ENCODE data around the gene UBAC1.

Gene UBAC1

DNA sequence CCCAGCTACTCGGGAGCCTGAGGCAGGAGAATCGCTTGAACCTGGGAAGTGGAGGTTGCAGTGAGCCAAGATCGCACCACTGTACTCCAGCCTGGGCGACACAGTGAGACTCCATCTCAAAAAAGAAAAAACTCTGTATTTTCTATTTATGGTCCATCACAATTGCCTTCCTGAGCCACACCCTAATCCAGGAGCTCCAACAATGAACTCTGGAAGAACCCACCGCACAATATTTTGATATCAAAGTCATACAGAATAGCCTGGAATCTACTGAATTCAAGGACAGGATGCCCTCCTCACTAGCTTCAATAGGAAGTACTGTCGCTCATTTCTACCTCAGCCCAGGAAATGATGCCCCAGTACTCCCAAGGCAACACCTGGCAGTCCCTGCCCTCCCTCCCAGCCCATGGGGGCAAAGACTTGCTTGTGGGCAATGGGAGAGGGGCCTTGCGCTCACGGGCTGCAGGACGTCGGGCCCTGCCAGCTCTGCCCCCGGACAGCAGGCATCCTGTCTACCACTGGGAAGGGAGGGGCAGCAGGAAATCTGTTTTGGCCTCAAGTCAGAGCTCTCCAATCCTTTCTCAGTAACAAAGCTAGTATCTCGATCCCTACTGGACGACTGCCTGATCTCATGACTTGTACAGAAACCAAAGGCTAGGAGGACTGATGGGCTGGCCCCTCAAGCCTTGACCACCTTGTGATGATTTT lies 19.7 kb downstream of the UBAC1 start:
- no peak for DNase-seq (ENCODE audit: low read depth in 2 of 2)

DNA sequence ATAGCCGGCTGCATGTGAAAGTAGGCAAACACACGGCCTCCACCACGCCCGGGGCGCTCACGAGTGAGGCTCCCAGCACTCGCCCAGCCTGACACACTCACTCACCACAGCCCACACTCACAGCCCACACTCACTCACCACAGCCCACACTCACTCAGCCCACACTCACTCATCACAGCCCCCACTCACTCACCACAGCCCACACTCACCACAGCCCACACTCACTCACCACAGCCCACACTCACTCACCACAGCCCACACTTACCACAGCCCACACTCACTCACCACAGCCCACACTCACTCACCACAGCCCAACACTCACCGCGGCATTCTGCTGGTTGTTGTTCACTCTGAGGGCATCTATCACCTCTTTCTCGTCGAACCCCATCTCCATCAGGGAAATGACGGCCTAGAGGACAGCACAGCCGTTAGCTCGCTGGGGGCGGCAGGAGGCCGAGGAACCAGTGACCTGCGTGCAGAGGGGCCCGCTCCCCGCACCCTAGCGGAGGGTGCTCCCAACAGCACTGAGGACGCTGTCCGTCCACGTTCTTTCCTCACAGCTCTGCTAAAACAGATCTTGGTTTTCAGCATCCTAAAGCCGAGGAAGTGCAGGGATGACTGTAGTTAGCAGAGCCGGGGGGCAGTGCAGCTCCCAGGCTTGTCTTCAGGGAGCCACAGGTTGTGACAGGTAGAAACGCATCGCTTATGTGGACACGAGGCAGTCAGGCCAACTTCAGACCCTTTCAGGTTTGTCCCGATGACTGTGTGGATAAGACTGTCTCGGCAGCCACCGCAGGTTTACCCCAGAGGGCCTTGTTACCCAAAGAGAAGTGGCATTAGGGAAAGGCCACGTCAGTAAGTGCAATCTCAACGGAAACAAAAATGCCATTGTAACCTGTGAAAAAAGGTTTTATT lies 21.6 kb downstream of the UBAC1 start:
- peak; percentile 36 to 44 for DNase-seq (ENCODE audit: low read depth in 2 of 2)

DNA sequence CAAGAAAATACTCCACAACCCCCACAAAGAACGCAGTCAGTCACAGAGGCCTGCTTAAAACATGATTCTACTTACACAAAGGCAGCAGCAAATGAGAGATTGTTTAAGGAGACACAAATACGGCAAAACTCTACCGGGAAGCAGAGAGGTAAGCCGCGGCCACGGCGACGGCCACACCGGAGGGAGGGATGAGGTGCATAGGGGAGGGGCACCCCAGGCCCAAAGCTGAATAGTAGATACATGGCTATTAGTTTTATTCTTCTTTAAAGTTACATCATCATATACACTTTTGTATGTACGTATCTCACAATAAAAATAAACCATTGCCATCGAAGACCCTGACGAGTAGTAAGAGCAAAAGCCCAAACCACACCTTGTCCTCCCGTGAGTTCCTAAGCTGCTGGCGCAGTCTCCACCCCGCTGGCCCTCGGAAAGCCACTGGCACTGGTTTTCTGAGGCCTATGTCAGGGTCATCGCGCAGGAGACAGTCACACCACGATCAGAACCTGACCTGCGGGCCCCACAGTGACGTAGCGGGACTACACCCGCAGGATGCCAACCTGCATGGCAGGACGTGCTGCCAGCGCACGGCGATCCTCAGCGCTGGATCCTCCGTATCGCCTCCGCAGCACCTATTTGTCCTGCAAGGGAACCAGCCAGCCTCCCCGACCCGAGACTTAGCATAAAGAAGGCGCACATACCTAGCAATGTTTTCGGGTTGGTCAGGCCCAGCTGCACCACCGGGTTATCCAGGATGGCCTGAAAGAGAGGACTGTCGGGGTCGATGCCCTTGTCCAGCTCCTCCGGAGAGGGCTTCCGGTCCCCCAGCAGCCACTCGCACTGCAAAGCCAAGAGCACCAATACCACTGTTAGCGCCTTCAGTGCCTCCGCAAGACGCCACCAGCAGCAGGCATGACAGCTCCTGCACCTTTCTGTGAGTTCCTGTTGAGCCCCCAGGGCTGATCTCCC lies 23.4 kb downstream of the UBAC1 start:
- DNase-seq (ENCODE audit: low read depth in 2 of 2) = no peak

DNA sequence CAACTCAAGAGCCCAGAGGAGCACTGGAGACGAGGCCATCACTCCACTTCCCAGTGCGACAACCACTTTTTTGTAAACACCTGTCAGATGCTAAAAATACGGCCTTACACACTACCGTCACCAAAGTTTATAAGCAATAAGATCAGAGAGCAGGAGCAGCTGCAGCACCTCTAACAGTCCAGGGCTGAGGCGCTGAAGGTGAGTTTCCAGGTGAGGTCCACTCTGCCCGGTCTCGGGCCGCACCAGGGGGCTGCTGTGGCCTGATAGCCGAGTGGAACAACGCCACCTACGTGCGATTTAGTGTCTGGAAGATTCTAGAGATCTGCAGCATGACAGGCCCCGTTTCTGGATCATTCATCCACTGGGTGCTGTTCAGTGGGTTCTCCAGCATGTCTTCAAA lies 28.1 kb downstream of the UBAC1 start:
- DNase-seq (ENCODE audit: low read depth in 2 of 2) = no peak

DNA sequence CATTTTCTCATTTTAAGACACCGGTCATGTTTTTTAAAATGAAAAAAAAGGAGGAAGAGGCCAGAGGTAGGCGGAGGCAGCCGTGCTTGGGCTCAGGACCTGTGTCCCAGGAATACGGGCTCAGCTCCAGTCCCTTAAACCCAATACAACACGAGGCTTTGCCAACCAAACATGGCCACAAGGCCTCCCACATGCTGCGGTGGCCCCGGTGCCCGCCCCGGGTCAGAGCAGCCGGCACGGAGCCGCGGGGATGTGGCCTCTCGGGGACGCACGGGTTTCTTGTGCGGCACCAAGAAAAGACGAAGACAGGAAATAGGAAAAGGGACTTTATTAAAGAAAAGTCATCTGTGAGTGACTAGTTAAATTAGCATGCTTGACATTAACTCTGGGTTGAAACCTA lies 28.5 kb downstream of the UBAC1 start:
- no peak for DNase-seq (ENCODE audit: low read depth in 2 of 2)

DNA sequence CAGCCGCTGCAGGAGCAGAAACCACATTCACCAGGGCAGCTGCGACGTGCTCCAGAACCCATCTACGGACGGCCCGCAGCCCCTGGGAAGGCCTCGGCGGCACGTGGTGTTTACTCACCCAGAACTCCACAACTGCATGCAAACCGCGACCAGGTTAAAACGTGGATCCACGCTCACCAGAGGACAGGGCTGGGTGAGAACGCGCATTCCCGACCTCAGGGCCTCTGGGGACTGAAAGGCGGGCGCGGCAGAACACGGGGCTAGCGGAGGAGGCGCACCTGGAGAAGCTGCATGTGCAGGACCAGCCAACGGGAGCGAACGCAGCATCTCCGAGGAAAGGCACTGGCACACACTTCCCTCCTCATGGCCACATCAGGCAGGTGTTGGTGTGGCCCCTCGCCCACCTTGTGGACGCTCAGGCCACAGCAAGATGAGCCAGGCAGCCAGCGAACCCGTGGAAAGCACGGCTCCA lies 29.8 kb downstream of the UBAC1 start:
- no peak for DNase-seq (ENCODE audit: low read depth in 2 of 2)

DNA sequence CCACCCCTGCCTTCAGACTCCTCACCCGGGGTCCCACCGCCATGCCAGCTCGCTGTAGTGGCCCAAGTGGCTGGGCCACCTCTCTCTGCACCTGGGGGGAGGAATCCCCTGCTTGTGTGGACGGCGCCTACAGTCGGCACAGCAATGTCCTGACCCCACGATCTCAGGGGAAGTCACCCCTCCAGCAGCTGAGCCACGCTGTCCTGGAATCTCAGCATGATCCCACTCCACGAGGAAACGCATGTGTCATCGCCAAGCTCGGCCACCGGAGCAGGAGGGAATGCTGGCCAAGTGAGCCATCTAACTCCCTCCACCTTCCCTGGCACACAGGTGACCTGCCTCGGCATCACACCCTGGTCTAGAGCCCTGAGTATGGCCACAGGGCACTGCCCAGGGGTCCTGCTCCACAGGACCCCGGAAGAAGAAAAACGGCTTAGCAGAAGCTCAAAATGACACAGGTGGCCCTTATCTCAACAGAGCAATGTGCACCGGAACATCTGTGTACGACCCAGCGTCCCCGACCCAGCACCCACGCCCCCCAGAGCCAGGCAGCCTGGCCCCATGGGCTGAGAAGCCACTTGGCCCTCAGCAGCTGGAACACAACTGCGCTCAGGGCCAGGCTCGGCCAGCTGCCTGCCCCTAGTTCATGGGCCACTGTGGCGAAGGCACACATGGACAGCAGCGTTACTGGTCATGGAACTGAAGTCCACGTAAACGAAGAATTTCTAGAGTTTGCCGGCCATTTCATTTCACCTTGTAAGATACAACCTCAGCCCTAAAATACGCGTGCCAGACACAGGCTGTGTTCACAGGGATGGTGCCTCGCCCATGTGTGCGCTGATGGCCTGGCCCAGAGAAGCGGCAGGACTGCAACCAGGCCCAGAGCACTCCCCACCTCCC lies 30.5 kb downstream of the UBAC1 start:
- DNase-seq (ENCODE audit: low read depth in 2 of 2) = no peak

DNA sequence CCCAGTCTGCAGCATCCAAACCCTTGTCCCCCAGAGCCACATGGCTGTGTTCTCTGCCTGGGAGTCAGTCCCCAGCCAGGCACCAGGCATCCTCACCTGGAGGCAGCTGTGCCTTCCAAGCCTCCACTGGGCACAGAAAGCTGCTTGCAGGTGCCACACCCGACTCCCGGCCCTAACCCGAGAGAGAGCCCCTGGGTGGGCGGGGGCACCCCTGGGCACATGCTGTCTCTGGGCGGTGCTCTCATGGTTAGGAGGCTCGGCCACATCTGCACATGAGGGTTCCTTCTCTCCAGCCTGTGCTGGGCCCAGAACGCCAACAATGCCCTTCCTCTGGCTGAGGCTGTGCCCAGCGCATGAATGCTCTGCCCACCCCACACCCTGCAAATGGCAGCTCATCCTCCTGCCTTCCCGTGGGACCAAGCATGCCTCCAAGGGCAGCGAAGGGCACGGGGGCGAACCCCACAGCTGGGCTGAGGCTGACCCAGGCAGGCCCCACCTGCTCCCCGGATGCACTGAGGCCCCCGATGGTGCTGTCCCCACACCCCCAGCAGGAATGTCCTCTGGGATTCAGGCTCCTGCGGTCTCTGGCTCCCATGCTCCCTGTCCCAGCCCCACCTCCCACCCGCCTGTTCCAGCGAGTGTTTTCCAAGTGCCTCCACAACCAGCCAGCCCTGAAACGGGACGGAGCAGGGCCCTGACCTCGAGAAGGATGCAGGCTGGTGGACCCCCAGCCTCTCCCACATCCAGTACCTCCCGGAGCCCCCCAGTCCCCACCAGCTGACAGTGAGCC lies 31.3 kb downstream of the UBAC1 start:
- no peak for DNase-seq (ENCODE audit: low read depth in 2 of 2)

DNA sequence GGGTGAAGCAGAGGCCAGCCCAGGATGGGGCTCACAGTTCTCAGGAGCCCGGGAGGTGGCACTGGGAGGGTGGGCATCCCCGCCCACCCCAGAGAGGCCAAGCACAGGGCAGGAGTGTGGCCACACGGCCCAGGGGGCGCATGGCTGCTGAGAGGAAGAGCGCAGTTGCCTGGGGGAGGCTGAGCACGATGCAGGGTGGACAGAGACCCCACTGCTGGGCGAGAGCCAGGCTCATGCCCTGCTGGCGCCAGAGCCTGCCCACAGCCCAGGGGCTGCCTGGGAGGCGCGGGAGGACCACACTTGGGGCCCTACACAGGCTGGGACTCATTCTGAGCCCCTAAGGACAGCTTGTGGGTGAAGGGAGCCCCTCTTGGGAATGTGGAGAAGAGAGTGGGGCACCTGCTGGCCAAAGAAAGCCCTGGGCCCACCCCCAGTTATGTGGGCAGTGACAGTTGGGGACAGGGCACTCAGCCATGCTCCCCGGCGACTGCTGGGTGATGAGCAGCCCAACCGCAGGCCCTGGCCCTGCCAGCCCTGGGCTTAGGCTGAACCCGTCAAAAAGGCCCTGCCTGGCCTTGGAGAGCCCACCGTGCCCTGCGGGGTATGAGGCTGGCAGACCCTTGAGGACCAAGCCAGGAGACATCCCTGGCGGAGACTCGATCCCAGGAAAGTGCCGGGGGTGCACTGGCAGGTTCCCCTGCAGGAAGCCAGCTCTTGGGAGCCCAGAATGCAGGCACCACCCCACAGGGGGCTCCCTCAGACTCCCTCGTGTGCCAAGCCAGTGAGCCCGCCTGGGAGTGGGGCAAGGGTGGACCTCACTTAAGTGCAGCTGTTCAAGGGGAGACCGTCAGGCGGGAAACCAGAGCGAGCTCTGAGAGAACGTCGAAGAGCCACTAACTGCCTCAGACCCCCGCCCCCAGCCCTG lies 32.2 kb downstream of the UBAC1 start:
- DNase-seq (ENCODE audit: low read depth in 2 of 2) = no peak

DNA sequence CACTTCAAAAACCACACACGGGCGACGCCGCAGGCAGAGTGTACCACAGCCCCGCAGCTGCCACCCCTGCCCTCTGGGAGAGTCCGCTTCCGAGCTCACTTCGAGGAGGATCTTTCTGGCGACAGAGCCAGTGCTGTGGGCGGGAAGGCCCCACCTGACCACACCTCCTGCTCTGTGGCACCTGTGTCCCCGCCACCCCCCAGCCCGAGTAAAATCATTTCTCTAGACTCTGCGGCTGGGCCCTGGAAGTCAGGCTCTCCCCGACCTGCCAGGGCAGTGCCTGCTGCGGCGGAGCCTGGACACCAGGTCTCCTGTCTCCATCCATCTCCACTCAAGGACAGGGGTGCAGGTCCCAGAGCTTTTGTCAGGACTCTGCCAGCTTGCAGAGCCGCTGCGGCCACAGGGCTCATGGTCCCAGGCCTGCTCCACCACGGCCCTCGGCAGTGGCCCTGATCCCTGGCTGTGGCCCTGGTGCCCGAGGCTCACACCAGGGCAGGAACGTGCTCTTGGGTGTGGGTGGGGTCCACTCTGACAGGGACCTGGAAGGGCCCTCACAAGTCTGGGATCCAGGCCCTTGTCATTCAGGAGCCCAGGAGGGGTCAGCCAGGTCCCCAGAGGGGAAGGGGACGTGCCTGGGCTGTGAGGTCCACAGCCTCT lies 33.0 kb downstream of the UBAC1 start:
- no peak for DNase-seq (ENCODE audit: low read depth in 2 of 2)

DNA sequence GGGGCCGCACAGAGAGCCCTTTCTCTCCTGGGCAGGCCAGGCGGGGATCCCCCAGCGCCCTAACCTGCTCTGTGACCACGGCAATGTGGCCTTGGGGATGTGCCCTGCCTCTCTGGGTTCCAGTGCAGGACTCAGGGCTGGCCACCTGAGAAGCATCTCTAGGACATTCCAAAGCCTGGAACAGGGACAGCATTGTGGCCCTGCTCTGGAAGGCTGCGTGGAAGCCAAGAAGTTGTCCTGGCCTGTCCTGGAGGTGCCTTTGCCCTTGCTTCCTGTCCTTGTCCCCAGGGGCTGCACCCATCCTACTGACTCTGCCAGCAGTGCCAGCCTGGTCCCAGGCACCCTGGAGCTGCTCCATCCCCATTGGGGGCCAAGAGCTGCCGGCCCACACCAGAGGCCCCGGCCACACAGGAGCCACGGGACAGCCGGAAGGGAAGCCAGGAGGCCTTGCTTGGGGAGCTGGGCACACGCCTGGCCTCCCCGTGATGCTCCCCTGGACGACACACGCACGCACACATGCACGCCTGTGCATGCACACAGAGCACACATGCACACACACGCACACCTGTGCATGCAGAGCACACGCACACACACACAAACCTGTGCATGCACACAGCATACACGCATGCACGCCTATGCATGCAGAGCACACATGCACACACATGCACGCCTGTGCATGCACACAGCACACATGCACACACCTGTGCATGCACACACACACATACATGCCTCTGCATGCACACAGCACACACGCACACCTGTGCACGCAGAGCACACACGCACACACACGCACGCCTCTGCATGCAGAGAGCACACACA lies 33.8 kb downstream of the UBAC1 start:
- no peak for DNase-seq (ENCODE audit: low read depth in 2 of 2)

DNA sequence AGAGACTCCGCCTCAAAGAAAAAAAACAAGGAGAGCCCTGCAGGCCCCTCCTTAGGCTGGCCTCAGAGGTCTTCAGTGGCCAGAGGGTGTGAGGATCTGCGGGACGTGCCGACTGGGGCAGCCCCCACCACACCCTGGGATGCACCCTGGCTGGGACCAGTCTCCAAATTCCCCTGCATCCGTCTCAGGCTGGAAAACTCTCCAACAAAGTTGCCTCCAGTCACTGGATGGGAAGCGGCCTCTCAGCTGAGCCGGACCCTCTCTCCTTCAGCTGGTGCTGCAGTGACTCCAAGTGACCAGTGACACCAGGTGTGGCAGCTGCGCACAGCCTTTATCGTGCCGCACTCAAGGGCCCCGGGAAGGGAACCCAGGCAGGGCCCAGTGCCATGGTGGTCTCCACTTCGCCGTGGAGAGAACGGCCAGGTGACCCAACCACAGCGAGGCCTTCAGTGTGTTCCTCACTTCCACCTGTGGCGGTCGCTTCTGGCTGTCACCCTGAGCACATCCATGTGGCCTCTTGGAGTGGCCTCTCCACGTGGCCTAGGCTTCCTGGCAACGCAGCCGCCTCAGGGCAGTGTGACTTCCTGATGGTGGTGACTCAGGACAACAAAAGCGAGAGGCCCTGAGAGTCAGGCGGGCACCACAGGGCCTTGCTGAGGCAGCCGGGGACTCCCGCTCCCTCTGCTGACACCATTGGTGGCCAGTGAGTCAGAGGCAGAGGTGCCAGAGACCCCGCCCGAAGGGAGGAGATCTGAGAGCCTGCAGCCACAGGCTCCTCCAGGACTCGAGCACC lies 34.6 kb downstream of the UBAC1 start:
- peak; percentile 28 to 29 for DNase-seq (ENCODE audit: low read depth in 2 of 2)

DNA sequence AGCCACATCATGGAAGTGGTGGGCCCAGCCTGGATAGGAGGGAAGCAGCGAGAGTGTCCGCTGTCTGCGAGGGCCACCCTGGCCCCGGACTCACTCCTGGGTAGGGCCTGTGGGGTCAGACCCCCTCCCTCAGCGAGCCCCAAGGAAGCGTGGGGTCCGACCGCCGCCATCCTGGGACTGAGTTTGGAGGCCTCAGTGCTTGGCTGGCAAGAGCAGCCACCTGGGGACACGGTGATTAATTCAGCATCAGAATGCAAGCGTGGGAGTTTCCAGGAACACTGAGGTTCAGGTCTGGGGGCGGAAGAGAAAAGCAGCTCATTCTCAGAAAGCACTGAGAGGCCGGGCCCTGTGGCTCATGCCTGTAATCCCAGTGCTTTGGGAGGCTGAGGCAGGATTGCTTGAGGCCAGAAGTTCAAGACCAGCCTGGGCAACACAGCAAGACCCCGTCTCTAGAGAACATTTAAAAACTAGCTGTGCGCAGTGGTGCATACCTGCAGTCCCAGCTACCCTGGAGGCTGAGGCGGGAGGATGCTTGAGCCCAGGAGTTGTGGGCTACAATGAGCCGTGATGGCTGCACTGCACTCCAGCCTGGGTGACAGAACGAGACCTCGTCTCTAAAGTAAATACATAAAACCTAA lies 35.6 kb downstream of the UBAC1 start:
- peak; percentile 22 to 43 for DNase-seq (ENCODE audit: low read depth in 2 of 2)

DNA sequence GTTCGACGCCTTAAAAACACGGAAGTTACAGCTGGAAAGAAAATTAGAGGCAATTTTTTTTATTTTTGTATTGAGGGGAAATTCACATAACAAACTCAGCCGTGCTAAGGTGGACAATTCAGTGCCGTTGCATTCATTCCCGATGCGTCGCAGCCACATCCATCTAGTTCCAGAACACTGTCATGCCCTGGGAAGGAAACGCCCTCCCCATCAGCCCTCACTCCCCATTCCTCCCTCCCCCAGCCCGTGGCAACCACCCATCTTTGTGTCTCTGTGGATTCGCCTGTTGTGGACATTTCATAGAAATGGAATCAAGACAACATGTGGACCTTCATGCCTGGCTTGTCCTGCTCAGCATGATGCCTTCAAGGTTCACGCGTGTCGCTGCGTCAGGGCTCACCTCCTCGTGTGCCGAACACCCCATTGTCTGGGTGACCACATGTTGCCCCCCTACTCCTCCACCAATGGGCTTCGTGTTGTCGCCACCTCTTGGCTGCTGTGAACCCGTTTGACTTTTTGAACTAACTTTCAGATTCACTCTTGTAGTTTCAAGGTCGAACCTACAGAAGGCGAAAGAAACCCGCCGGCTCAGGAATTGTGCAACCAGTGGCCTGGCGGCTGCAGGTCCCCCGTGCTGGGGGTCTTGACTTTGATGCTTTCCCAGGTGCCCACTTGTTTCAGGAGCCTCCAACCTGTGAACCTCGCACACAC lies 36.4 kb downstream of the UBAC1 start:
- no peak for DNase-seq (ENCODE audit: low read depth in 2 of 2)

DNA sequence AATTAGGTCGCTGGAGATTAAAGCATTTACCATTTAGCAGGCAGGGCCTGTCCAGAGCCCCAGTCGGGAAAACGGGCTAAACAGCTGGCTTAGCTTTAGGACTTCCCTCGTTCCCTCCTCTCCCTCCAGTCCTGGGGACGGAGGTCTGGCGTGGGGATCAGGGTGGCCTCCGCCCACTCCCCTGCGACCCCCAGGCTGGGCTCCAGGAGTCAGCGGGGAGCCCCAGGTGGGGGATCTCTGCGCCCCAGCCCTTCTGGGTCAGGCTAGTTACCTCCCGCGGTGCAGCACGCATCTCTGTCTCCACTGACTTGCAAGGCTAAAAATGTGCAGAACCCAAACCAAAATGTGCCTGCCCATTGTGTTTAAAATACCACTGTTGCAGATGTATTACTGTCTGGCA lies 37.7 kb downstream of the UBAC1 start:
- DNase-seq (ENCODE audit: low read depth in 2 of 2) = no peak
